NCI-H1694 (cell line): Measurements from ENCODE around the gene ASPSCR1.
"Not testable (repeated sequence)": the region's sequence is repeated elsewhere in the genome, so short reads cannot be mapped to it uniquely, and the experiment has no call there.

Experiments
- DNase-seq: peaks from one replicate; lab custom pipeline; 2025; lab: John Stamatoyannopoulos, UW

ASPSCR1 gene

DNA sequence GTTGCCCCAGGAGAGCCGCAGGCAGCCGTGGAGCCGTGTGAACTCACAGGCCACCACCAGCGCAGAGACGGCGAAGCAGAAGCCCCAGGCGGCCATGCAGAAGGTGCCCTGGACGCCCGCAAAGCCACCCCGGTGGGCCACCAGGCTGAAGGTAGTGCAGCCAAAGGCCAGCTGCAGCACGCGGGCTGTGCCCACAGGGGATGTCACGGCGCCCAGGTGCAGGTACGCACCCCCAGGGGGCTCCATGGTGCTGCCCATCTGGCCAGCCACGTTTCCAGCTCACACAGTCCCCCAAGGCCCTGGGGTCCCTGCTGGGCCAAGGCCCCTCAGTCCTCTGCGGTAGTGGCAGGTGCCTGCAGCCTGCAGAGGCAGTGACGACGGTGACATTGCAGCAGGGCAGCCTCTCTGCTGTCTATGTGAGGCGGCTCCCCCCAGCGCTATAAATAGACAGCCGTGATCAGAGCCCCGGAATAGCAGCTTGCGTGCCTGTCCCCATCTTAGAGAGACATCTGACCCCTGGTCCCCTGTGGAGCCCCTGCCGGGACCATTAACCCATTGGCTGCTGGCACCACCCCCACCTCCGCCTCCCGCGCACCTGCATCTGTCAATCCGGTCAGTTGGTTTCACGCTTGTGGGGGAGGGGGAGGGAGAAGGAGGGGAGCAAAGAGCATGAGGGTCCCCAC lies 35.8 kb upstream of the ASPSCR1 start:
- no peak for DNase-seq

DNA sequence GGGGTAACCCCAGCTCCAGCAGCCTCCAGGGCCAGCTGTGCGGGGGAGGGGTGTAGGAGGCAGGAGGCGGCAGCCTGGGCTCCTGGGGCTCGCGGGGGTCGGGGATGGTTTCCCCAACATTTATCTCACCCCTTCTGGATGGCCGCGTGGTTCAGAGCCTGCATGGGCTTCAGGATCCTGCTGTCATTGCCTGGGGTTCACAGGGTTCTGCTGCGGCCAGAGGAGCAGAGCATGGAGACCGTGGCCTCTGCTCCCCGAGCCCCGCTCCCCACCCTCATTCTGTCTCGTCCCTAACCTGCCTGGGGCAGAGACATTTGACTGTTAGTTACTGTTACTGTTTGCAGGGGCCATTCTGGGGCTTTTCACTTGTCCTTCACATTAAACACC lies 35.3 kb upstream of the ASPSCR1 start:
- DNase-seq: no peak

DNA sequence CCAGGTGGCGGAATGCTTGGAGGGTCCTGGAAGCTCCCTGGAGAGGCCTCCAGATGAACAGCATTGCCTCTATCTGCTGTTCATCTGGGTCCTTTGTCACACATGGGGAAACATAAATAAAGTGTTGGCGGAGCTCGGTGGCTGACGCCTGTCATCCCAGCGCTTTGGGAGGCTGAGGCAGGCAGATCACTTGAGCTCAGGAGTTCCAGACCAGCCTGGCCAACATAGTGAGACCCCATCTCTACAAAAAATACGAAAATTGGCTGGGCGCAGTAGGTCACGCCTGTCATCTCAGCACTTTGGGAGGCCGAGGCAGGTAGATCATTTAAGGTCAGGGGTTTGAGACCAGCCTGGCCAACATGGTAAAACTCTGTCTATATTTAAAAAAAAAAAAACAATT lies 32.6 kb upstream of the ASPSCR1 start:
- DNase-seq: no peak

DNA sequence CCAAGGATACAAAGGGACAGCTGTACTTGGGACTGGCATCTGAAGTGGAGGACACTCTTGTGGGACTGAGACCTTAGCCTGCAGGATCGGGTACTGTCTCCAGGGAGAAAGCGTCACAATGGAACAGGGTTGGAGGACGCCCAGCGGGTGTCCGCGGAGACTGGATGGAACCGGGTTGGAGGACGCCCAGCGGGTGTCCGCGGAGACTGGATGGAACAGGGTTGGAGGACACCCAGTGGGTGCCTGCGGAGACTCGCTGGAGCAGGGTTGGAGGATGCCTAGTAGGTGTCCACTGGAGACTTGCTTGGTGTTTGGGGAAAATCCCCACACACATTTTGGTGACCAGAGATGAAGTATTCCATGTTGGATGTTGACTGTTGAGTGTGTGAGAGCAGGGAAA lies 30.2 kb upstream of the ASPSCR1 start, which contains the start of gene MYADML2:
Gene MYADML2, minus strand, starts transcription at position 45 of the 400 bp plus-strand sequence. CDS start 5,492 bp downstream, outside the sequence.
- no peak for DNase-seq

DNA sequence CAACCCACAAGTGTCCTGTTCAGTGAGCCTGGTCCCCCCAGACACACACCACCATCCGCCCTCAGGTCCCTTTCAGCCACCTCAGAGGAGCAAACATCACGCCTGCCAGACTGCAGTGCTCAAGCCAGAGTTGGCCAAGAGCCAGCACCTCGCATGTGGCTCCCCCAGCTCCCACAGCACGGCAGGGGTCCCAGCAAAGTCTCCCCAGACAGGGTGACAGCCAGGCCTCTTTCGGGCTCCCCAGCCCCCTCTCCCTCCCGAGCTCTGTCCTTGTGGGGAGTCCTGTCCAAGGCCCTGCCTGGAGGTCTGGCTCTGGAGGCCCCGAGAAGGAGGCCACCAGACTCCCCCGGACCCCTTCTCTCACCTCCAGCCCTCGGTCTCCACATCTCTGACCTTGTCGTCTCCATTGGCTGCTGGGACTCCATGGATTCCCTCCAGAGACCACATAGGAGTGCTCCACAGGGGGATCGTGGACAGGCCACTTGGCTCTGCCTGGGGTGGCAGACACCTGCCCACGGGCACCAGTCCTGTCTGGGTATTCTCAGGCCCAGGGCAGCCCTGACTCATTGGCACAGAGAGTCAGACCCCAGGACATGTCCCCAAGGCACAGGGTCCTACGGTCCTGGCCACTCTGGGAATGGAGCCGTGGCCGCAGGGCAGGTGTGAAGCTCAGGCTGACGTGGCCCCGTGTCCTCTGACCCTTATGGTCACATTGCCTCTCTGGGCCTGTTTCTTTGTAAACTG lies 28.6 kb upstream of the ASPSCR1 start:
- DNase-seq: no peak

GRCh38 chr17:81950501-81950900 lies 26.9 kb upstream of the ASPSCR1 start:
- DNase-seq: no peak

DNA sequence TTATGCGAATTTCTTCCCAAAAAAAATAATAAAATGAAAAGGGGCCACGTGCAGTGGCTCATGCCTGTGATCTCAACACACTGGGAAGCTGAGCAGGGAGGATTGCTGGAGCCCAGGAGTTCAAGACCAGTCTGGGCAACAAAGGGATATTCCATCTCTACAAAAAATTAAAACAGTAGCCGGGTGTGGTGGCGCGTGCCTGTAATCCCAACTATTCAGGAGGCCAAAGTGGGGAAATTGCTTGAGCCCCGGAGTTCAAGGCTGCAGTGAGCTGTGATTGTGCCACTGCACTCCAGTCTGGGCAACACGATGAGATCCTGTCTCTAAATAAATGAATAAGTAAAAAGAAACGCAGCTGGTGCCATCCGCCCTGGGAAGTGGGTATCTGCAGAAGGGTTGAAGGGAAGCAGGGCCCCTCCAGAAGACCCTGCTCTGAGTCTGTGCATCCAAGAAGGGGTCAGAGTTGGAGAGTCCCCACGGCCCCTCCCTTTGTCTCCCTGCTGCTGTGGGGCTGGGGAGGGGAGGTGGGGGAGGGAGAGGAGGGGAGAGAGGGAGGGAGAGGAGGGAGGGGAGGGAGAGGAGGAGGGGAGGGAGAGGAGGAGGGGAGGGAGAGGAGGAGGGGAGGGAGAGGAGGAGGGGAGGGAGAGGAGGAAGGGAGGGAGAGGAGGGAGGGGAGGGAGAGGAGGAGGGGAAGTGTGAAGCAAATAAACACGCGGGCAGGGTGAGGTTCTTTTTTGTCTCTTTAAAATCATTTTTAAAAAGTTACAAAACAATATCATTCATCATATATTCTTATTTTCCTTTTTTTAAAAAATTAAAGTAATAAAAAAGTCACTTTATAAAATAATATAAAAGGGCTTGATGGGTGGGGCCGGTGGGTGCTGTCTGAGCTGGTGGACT lies 25.4 kb upstream of the ASPSCR1 start:
- no peak for DNase-seq

DNA sequence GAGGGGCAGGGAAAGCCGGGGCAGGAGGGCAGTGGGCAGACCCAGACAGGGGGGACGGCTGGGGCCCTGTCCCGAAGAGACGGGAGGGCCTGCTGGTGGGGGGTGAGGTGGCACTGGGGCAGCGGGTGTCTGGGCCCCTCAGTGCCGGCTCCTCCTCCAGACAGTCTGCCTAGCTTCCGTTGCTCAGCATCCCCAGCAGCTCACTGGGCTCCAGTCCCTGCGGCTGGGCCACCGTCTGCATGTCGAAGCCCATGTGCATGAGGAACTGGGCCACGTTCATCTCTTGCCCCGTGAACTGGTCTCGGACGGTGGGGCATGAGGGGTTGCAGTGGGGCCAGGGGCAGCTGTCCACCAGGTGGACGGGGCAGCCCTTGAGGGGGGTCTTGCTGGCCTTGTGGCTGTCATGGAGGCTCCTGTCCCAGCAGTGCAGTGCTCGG lies 24.6 kb upstream of the ASPSCR1 start:
- DNase-seq: no peak

- DNase-seq: not testable (repeated sequence)
These were observed 24.0 kb upstream of the ASPSCR1 start for GRCh38 chr17:81953443-81953842.

GRCh38 chr17:81954131-81955057 lies 23.0 kb upstream of the ASPSCR1 start:
- no peak for DNase-seq

DNA sequence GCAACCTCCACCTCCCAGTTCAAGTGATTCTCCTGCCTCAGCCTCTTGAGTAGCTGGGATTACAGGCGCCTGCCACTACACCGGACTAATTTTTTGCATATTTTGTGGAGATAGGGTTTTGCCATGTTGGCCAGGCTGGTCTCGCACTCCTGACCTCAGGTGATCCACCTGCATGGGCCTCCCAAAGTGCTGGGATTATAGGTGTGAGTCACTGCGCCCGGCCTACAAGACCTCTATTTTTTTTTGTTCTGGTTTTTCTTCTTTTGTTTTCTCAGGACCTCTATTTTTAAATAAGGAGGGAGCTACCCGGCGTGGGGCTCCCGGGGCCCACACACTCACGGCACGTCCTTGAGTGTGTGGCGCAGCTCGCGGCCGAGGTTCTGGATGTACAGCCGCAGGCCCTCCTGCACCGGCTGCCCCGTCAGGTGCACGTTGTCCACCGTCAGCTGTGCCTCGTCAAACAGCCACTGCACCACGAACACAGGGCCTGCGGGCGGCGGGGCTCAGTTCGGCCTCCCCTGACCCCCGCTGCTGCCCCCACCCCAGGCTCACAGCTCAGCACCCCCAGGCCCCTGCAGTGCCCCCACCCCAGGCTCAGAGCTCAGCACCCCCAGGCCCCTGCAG lies 22.3 kb upstream of the ASPSCR1 start:
- DNase-seq: no peak

GRCh38 chr17:81955756-81956544 lies 21.5 kb upstream of the ASPSCR1 start:
- DNase-seq: no peak

DNA sequence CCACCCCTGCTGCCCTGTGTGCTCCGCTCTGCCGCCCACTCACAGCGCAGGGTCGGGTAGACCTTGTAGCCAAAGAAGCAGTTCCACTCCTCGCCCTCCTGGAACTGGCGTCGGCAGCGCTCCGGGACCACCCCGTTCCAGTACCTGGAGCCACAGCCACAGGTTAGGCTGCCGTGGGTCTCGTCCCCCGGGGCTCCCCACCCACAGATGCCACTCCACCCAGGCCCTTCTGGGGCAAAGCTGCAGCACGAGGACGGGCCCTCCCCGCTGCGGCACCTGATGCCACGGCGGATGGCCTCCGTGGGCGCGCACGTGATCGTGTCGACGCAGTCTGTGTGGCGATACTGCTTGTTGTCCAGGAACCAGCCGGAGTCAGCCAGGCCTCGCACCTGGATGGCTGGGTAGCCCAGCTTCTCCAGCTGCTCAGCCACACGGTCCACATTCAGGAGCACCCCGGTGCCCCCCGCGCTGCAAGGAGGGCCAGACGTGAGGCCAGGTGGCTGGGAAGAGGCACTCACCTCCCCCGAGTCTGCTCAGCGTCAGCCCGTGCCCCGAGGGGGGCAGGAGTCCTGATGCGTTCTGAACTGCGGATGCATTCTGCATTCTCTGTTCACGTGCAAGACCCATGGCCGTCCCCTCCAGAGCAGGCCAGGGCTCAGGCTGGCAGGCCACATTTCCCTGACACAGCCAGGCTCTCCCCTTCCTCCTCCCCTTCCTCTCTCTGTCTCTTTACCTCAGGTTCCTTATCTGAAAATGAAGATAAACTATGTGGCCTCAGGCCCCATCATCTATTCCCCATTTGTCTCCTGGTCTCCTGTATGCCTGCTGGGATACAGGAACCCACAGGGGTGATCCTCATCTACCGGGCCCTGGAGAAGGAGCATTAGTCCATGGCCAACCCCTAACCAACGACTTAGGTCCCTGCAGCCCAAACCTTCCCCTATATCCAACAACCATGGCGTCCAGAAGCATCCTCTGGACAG lies 20.5 kb upstream of the ASPSCR1 start:
- no peak for DNase-seq

GRCh38 chr17:81957691-81958432 lies 19.6 kb upstream of the ASPSCR1 start:
- no peak for DNase-seq

DNA sequence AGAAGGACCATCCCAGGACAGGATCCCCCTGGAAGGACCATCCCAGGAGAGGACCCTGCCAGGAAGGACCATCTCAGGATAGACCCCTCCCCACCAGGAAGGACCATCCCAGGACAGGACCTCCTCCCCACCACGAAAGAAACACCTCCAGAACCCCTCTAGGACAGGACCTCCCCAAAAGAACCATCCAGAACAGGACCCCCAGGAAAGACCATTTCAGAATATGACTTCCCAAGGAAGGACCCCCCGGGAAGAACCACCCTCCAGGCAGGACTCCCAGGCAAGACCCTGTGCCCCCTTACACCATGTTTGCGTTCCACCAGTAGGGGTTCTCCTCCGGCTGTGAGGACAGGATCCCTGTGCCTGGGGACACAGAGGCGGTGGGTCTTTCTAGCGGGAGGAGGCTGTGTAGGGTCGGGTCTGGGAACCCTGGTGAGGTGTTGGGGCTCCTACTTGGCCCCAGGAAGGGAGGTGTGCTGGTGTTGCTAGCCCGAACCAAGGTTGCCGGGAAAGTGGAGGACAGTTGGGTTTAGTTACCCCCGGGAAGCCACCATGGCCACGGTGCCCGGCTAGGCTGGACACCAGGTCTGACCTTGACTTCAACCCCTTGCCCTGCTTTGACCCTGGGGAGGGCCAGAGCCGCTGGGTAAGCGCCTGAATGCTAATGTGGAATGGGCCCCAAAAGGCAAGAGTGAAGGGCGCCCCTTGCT lies 18.6 kb upstream of the ASPSCR1 start:
- DNase-seq: no peak

DNA sequence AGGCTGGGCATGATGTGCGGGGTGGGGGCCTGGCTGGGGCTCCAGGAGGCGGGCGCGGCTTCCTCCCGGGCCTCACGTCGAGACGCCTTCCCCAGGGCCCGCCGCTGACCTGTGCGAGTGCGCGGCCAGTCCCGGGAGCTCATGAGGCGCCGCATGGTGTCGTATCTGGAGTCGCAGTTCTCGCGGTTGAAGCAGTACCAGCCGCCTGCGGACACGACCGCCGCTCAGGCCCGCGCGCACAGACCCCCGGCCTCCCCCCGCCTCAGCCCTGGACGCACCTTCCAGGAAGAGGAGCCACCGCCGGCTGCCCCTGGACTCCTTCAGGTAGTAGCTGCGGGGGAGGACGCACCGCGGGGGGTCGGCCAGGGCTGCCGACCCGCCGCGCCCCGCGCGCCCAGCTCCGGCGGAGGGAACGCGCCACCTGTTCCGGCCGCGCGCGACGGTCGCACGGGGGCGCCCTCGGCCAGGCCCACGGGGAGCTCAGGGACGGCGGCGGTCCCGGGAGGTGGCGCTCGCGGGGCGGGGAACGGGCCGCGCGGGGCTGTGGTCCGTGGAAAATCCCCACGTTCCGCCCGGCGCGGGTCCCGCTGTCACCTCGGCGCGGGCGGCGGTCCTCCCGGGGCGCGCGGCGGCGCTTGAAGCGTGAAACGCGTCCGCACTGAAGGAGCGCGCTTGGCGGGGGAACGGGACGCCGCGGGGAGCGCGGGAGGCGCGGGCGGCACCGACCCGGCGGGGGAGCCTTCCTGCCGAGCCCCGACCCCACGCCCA lies 17.9 kb upstream of the ASPSCR1 start:
- no peak for DNase-seq
